PC-9 (cell line): ENCODE results near the gene LMF1.

Experiments
- CTCF ChIP-seq: fragments of 200-600 bp; sonication (generic); conservative IDR thresholded peaks from 2 replicates; pipeline ENCODE4 v1.6.1; 2017; ENCODE audit warnings: mixed run types, antibody characterized with exemption, mild to moderate bottlenecking, moderate library complexity
- EZH2 ChIP-seq: fragments of 200-600 bp; sonication (generic); IDR thresholded peaks from 2 replicates; pipeline ENCODE4 v1.8.0; 2017; ENCODE audit warnings: antibody characterized with exemption, low read depth

- TF ChIP-seq CTCF (no peak), EZH2 (no peak)
These were observed 134.6 kb downstream of the LMF1 start for GRCh38 chr16:836221-836620.
